Loucy (cell line): ENCODE measurements around the gene HMGXB4.

Source experiments
- CTCF ChIP-seq: fragments of 200-600 bp; sonication (generic); conservative IDR thresholded peaks from 2 replicates; pipeline ENCODE4 v1.5.1; 2014; ENCODE audit warnings: mild to moderate bottlenecking, antibody characterized with exemption, low read length
- EZH2phosphoT487 ChIP-seq: fragments of 200-600 bp; IDR thresholded peaks from 2 replicates; pipeline ENCODE4 v1.6.1; 2018; ENCODE audit warnings: antibody characterized with exemption, mild to moderate bottlenecking, moderate library complexity, borderline replicate concordance

- TF ChIP-seq CTCF (no peak), EZH2phosphoT487 (no peak)
Observed at GRCh38 chr22:35307372-35307771, 50.1 kb downstream of the HMGXB4 start.
